Right lobe of liver (tissue), 4 donors: ENCODE results near the gene RAB1B.

Experiments used
- CTCF ChIP-seq, 4 donors: fragments of 200-600 bp in 3 of 4; fragments of 450-650 bp in 1 of 4; IDR thresholded peaks; one replicate each; pipeline versions ENCODE4 v1.5.1 to v1.8.0; 2016 to 2022; ENCODE audit warnings: antibody characterized with exemption in 4 of 4, mild to moderate bottlenecking in 2 of 4
- POLR2A ChIP-seq: fragments of 450-650 bp; IDR thresholded peaks from one replicate; pipeline ENCODE4 v1.6.1; 2017; ENCODE audit warnings: antibody characterized with exemption, mild to moderate bottlenecking
- donor health status: DM: no; HTN: no; CAD: no.
- donor health status: DM: no; HTN: no; CAD: no.
- donor health status: DM: no; HTN: yes; CAD: no.

- TF ChIP-seq CTCF (IDR thresholded peaks at IDR 0.05) (no peak), POLR2A (no peak)
Measured at GRCh38 chr11:66292543-66293332, 24.3 kb downstream of the RAB1B start.
